Mesenchymal stem cell (in vitro differentiated cells and primary cell): ENCODE results near the gene PSMB8.
"Not testable (repeated sequence)": the region's sequence is repeated elsewhere in the genome, so short reads cannot be mapped to it uniquely, and the experiment has no call there.

ENCODE experiments used
- DNase-seq: peaks from one replicate; pipeline ENCODE4 v3.0.0-alpha.2; 2013
- H2AFZ ChIP-seq: one replicate; pipeline ENCODE4 v1.6.1; 2013; ENCODE audit warnings: low read depth, mild to moderate bottlenecking, control low read depth, inconsistent platforms, low read length, moderate library complexity
- H2AK5ac ChIP-seq: 2 replicates; pipeline ENCODE4 v1.6.1; 2013; ENCODE audit warnings: low read length, moderate library complexity, mild to moderate bottlenecking, inconsistent platforms; ENCODE audit not compliant: severe bottlenecking
- H2BK120ac ChIP-seq: one replicate; pipeline ENCODE4 v1.6.1; 2013; ENCODE audit warnings: low read depth, mild to moderate bottlenecking, inconsistent platforms, low read length, moderate library complexity
- H2BK12ac ChIP-seq, 2 experiments: one replicate each; pipeline ENCODE4 v1.6.1; 2013; ENCODE audit warnings: inconsistent platforms in 2 of 2, low read length in 2 of 2, mild to moderate bottlenecking in 2 of 2, moderate library complexity in 2 of 2, control low read depth in 1 of 2
- H2BK15ac ChIP-seq: one replicate; pipeline ENCODE4 v1.6.1; 2013; ENCODE audit warnings: mild to moderate bottlenecking, low read depth, inconsistent platforms; ENCODE audit not compliant: poor library complexity, severe bottlenecking
- H2BK5ac ChIP-seq: 2 replicates; pipeline ENCODE4 v1.6.1; 2013; ENCODE audit warnings: low read depth, mild to moderate bottlenecking, low read length, control low read depth, inconsistent platforms; ENCODE audit not compliant: poor library complexity, severe bottlenecking
- H3K14ac ChIP-seq, 2 experiments: one replicate each; pipeline ENCODE4 v1.6.1; 2013; ENCODE audit warnings: inconsistent platforms in 2 of 2, low read length in 2 of 2, control low read depth in 1 of 2, mild to moderate bottlenecking in 1 of 2, moderate library complexity in 1 of 2
- H3K18ac ChIP-seq, 2 experiments: one replicate each; pipeline ENCODE4 v1.6.1; 2013; ENCODE audit warnings: inconsistent platforms in 2 of 2, low read length in 2 of 2, control low read depth in 1 of 2, low read depth in 1 of 2, mild to moderate bottlenecking in 1 of 2
- H3K23ac ChIP-seq, 2 experiments: one replicate each; pipeline ENCODE4 v1.6.1; 2013; ENCODE audit warnings: inconsistent platforms in 2 of 2, low read length in 2 of 2, mild to moderate bottlenecking in 2 of 2, moderate library complexity in 2 of 2, control low read depth in 1 of 2
- H3K27ac ChIP-seq: 2 replicates; pipeline ENCODE4 v1.5.1; 2013; ENCODE audit warnings: mild to moderate bottlenecking, moderate library complexity, low read length, control low read depth, inconsistent platforms; ENCODE audit not compliant: poor library complexity, severe bottlenecking
- H3K27me3 ChIP-seq, 2 experiments: 2 replicates each; pipeline versions ENCODE4 v1.6.1 to v1.7.0; 2013; ENCODE audit warnings: low read length in 2 of 2, mild to moderate bottlenecking in 2 of 2, moderate library complexity in 2 of 2, control low read depth in 1 of 2, inconsistent platforms in 1 of 2; ENCODE audit not compliant: control insufficient read depth in 1 of 2, insufficient read depth in 1 of 2
- H3K36me3 ChIP-seq, 2 experiments: 2 replicates each; pipeline versions ENCODE4 v1.6.1 to v1.7.0; 2013; ENCODE audit warnings: low read length in 2 of 2, control low read depth in 1 of 2, inconsistent platforms in 1 of 2, low read depth in 1 of 2, mild to moderate bottlenecking in 1 of 2; ENCODE audit not compliant: insufficient read depth in 2 of 2, control insufficient read depth in 1 of 2
- H3K4ac ChIP-seq, 2 experiments: one replicate each; pipeline ENCODE4 v1.6.1; 2013; ENCODE audit warnings: inconsistent platforms in 2 of 2, low read length in 2 of 2, mild to moderate bottlenecking in 2 of 2, moderate library complexity in 2 of 2, control low read depth in 1 of 2, low read depth in 1 of 2
- H3K4me1 ChIP-seq: 2 replicates; pipeline ENCODE4 v1.6.1; 2013; ENCODE audit warnings: low read depth, low read length, control low read depth; ENCODE audit not compliant: control insufficient read depth, insufficient read depth
- H3K4me2 ChIP-seq: 2 replicates; pipeline ENCODE4 v1.6.1; 2013; ENCODE audit warnings: low read length, mild to moderate bottlenecking, inconsistent platforms; ENCODE audit not compliant: poor library complexity, severe bottlenecking
- H3K4me3 ChIP-seq, 2 experiments: 2 replicates each; pipeline versions ENCODE4 v1.5.1 to v1.7.0; 2013; ENCODE audit warnings: low read length in 2 of 2, mild to moderate bottlenecking in 2 of 2, control low read depth in 1 of 2, low read depth in 1 of 2; ENCODE audit not compliant: insufficient read depth in 1 of 2
- H3K79me1 ChIP-seq: replicated peaks from 2 replicates; pipeline ENCODE4 v1.6.1; 2013; ENCODE audit warnings: mild to moderate bottlenecking, control low read depth, low read length, inconsistent platforms; ENCODE audit not compliant: poor library complexity, severe bottlenecking
- H3K9ac ChIP-seq: 2 replicates; pipeline ENCODE4 v1.7.0; 2013; ENCODE audit warnings: mild to moderate bottlenecking, low read length, moderate library complexity
- H3K9me3 ChIP-seq: 2 replicates; pipeline ENCODE4 v1.7.0; 2013; ENCODE audit warnings: mild to moderate bottlenecking, low read length; ENCODE audit not compliant: control insufficient read depth
- H4K8ac ChIP-seq: one replicate; pipeline ENCODE4 v1.6.1; 2013; ENCODE audit warnings: inconsistent platforms, mild to moderate bottlenecking, low read length, moderate library complexity
- H4K91ac ChIP-seq: one replicate; pipeline ENCODE4 v1.6.1; 2013; ENCODE audit warnings: mild to moderate bottlenecking, low read length, inconsistent platforms
- whole genome bisulfite sequencing: methylation state at CpG from one replicate; pipeline ENCODE4 v1.1.7; 2013; ENCODE audit warnings: mixed read lengths; 5-methylcytosine and 5-hydroxymethylcytosine counted together

PSMB8 gene

GRCh38 chr6:32873947-32874346, 30.1 kb upstream of the PSMB8 start:
- H3K4ac ChIP-seq, H3K9me3 ChIP-seq, H3K27ac ChIP-seq, H3K4me1 ChIP-seq, H3K79me1 ChIP-seq, H2BK120ac ChIP-seq, H2BK5ac ChIP-seq, H3K9ac ChIP-seq, H3K4me3 ChIP-seq, H3K18ac ChIP-seq, H3K36me3 ChIP-seq, H3K23ac ChIP-seq, H4K8ac ChIP-seq, H3K14ac ChIP-seq, H2AK5ac ChIP-seq, H2BK12ac ChIP-seq, H3K4me2 ChIP-seq, H2BK15ac ChIP-seq, H4K91ac ChIP-seq, H2AFZ ChIP-seq, DNase-seq: not testable (repeated sequence)
- peaks cover 5 to 10% of the 10 kb centered on the region in 2 experiments for H3K27me3 ChIP-seq
- no CpG with 5 or more reads among the region's 1 CpG for WGBS

GRCh38 chr6:32868257-32868788, 24.5 kb upstream of the PSMB8 start:
- no peak overlapping the region for H3K4me3 ChIP-seq
- H2BK15ac ChIP-seq = no peak overlapping the region
- H3K27me3 ChIP-seq = peaks cover 5 to 24% of the 10 kb centered on the region in 2 experiments
- no peak overlapping the region for H3K4ac ChIP-seq
- H3K79me1 ChIP-seq = no peaks in the 10 kb centered on the region
- no peak overlapping the region for H3K27ac ChIP-seq
- H2AFZ ChIP-seq = no peak overlapping the region
- no peak overlapping the region for H3K4me2 ChIP-seq
- no peak overlapping the region for H3K18ac ChIP-seq
- H3K9ac ChIP-seq = peak overlapping the region; percentile 40
- no peaks in the 10 kb centered on the region for H3K4me1 ChIP-seq
- no peaks in the 10 kb centered on the region for H3K9me3 ChIP-seq
- H2BK120ac ChIP-seq = no peak overlapping the region
- 0% methylated on average over 3 of the region's 5 CpGs for WGBS
- no peak overlapping the region for H3K14ac ChIP-seq
- H2BK12ac ChIP-seq = no peak overlapping the region
- DNase-seq = peak; percentile 75
- H4K8ac ChIP-seq = no peak overlapping the region
- no peaks in the 10 kb centered on the region for H3K36me3 ChIP-seq
- no peak overlapping the region for H2BK5ac ChIP-seq
- H2AK5ac ChIP-seq = no peak overlapping the region
- H4K91ac ChIP-seq = no peak overlapping the region
- no peak overlapping the region for H3K23ac ChIP-seq

GRCh38 chr6:32867554-32868256, 23.9 kb upstream of the PSMB8 start:
- Histone ChIP-seq H2AK5ac (no peak overlapping the region), H3K79me1 (no peaks in the 10 kb centered on the region), H2BK12ac (no peak overlapping the region), H2BK15ac (no peak overlapping the region), H2AFZ (no peak overlapping the region), H3K18ac (no peak overlapping the region), H4K8ac (no peak overlapping the region), H2BK120ac (no peak overlapping the region), H3K14ac (no peak overlapping the region), H4K91ac (no peak overlapping the region), H2BK5ac (no peak overlapping the region), H3K36me3 (no peaks in the 10 kb centered on the region), H3K9me3 (no peaks in the 10 kb centered on the region), H3K27me3 (peaks cover 5 to 24% of the 10 kb centered on the region in 2 experiments), H3K27ac (no peak overlapping the region), H3K4me3 (no peak overlapping the region), H3K23ac (no peak overlapping the region), H3K9ac (peak overlapping the region; percentile 40), H3K4me1 (no peaks in the 10 kb centered on the region), H3K4me2 (no peak overlapping the region), H3K4ac (no peak overlapping the region)
- no peak for DNase-seq
- WGBS = 60% methylated on average over 7 of the region's 8 CpGs

GRCh38 chr6:32867022-32867477, 23.2 kb upstream of the PSMB8 start:
- WGBS = 86% methylated on average over 2 of the region's 3 CpGs
- H3K27me3 ChIP-seq = peaks cover 5 to 24% of the 10 kb centered on the region in 2 experiments
- DNase-seq = no peak
- H3K4me2 ChIP-seq = no peak overlapping the region
- H3K4ac ChIP-seq = no peak overlapping the region
- no peak overlapping the region for H3K4me3 ChIP-seq
- no peak overlapping the region for H2BK5ac ChIP-seq
- no peak overlapping the region for H4K91ac ChIP-seq
- no peak overlapping the region for H2BK120ac ChIP-seq
- H3K14ac ChIP-seq = no peak overlapping the region
- H3K79me1 ChIP-seq = no peaks in the 10 kb centered on the region
- H4K8ac ChIP-seq = no peak overlapping the region
- no peak overlapping the region for H3K18ac ChIP-seq
- H2BK12ac ChIP-seq = no peak overlapping the region
- no peak overlapping the region for H2AK5ac ChIP-seq
- H3K23ac ChIP-seq = no peak overlapping the region
- H3K27ac ChIP-seq = no peak overlapping the region
- no peak overlapping the region for H3K9ac ChIP-seq
- no peak overlapping the region for H2AFZ ChIP-seq
- no peaks in the 10 kb centered on the region for H3K9me3 ChIP-seq
- H3K4me1 ChIP-seq = no peaks in the 10 kb centered on the region
- no peaks in the 10 kb centered on the region for H3K36me3 ChIP-seq
- H2BK15ac ChIP-seq = no peak overlapping the region
